ENCODE data around the gene PTPN18. TPM values are rescaled to one million over a fixed set of nuclear protein-coding genes. Genes with fewer than 3 reads are reported as not detected.

The PTPN18 gene
- total RNA-seq, 2 experiments from 2014 or later, result 27.6 to 27.8 TPM

DNA sequence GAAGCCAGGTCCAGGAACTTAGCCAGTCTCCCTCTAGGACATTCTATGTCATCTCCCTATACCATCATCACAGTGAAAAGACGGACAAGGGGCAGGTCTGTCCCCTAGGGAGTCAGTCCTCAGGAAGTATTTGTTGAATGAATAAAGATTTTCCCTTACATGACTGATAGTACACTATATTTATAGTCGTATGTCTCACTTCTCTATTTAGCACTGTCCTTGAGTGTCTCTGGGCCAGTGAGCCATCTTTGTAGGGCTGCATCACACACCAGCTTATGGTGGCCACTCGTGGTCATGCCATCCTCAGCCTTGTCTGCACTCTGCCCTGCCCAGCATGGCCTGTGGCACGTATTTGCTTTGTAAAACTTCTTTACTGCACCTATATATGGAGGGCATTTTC, 25.8 kb downstream of the PTPN18 start:
- ChIA-PET CTCF (no interaction called here), POLR2A (no interaction called here)
- Mint-ChIP-seq H3K27ac (no peak overlapping the region), H3K36me3 (ENCODE audit: low read depth) (peaks cover 33% of the 10 kb centered on the region), H3K9me3 (no peaks in the 10 kb centered on the region), H3K4me3 (no peak overlapping the region), H3K4me1 (ENCODE audit: low read depth) (peaks cover 41% of the 10 kb centered on the region), H3K27me3 (no peaks in the 10 kb centered on the region)
- H3K27ac ChIP-seq (ENCODE audit: low read depth in 1 of 2, low read length in 2 of 2), result no peak overlapping the region
- TF ChIP-seq CTCF (IDR thresholded peaks at IDR 0.05), result no peak
- intact Hi-C loops (cut with DNase I, micrococcal nuclease), result no loop called here
- H3K4me1 ChIP-seq (ENCODE audit: insufficient read depth, low read length), result peaks cover 31% of the 10 kb centered on the region
- H3K9me3 ChIP-seq (ENCODE audit: control insufficient read depth in 1 of 2, insufficient read depth in 1 of 2, low read length in 2 of 2), result no peaks in the 10 kb centered on the region
- no peak overlapping the region for H3K4me3 ChIP-seq (ENCODE audit: low read length)
- no peaks in the 10 kb centered on the region for H3K27me3 ChIP-seq (ENCODE audit: control insufficient read depth in 1 of 2, insufficient read depth in 2 of 2, low read length in 2 of 2)
- peaks cover 11% of the 10 kb centered on the region for H3K36me3 ChIP-seq (ENCODE audit: insufficient read depth, low read length)
- DNase-seq, result no peak
- no peak for ATAC-seq (ENCODE audit: poor library complexity)

DNA sequence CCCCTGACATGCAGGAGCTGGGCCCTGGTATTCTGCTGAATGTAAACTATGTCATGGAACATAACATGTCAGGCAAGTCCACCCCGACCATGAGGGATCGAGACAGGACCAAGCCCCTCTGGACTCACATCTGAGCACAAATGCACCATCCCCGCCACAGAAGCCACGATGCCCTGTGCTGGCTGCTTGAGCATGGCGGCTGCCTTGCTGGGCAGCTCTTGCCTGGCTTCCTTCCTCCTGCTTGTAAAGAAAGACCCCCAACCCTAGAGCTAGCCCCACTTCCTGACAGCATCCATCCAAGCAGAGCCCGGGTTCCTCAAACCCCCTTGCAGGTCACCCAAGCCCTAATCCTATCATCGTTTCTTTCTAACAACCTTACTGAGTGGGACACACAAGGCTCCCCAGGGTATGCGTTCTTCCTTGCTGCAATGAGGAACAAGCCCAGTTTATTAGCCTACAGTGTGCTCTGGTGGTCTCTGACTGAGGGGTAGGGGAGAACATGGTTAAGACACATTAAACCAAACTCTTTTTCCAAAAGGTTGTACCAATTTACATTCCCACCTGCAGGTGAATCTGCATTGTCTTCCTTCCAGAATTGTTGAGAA, 26.6 kb downstream of the PTPN18 start:
- no peaks in the 10 kb centered on the region for H3K27me3 Mint-ChIP-seq
- Histone ChIP-seq H3K4me1 (ENCODE audit: insufficient read depth, low read length) (peaks cover 23% of the 10 kb centered on the region), H3K27me3 (ENCODE audit: control insufficient read depth in 1 of 2, insufficient read depth in 2 of 2, low read length in 2 of 2) (no peaks in the 10 kb centered on the region), H3K9me3 (ENCODE audit: control insufficient read depth in 1 of 2, insufficient read depth in 1 of 2, low read length in 2 of 2) (no peaks in the 10 kb centered on the region), H3K27ac (ENCODE audit: low read depth in 1 of 2, low read length in 2 of 2) (no peak overlapping the region), H3K4me3 (ENCODE audit: low read length) (no peak overlapping the region), H3K36me3 (ENCODE audit: insufficient read depth, low read length) (peaks cover 10% of the 10 kb centered on the region)
- H3K36me3 Mint-ChIP-seq (ENCODE audit: low read depth), result peaks cover 33% of the 10 kb centered on the region
- no peak for TF ChIP-seq CTCF (IDR thresholded peaks at IDR 0.05)
- H3K4me1 Mint-ChIP-seq (ENCODE audit: low read depth), result peaks cover 33% of the 10 kb centered on the region
- DNase-seq (no peak), ATAC-seq (ENCODE audit: poor library complexity) (no peak)
- intact Hi-C loops (cut with DNase I, micrococcal nuclease), result no loop called here
- no peaks in the 10 kb centered on the region for H3K9me3 Mint-ChIP-seq
- ChIA-PET CTCF (no interaction called here), POLR2A (no interaction called here)
- no peak overlapping the region for H3K4me3 Mint-ChIP-seq
- H3K27ac Mint-ChIP-seq, result no peak overlapping the region

DNA sequence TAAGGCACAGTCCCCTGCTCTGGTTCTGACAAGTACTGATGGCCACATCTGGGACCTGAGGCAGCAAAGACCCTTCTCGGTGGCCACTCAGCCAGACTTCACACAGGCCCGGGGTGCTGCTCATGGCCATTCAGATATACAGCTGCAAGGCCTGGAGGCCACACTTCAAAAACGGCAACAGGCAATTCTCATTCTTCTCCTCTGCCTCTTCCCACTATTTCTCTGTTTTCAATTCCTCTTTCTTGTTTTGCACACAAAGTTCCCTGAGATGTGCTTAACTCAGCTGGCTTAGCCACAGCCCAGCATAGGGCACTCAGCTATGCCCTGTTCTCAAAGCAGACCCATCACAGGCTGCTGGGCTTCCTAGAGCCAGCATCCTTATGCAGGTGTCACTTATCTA, 29.9 kb downstream of the PTPN18 start:
- Histone ChIP-seq H3K4me1 (ENCODE audit: insufficient read depth, low read length) (peaks cover 6% of the 10 kb centered on the region), H3K4me3 (ENCODE audit: low read length) (no peak overlapping the region), H3K27ac (ENCODE audit: low read depth in 1 of 2, low read length in 2 of 2) (no peak overlapping the region), H3K27me3 (ENCODE audit: control insufficient read depth in 1 of 2, insufficient read depth in 2 of 2, low read length in 2 of 2) (no peaks in the 10 kb centered on the region), H3K36me3 (ENCODE audit: insufficient read depth, low read length) (peaks cover 10% of the 10 kb centered on the region), H3K9me3 (ENCODE audit: control insufficient read depth in 1 of 2, insufficient read depth in 1 of 2, low read length in 2 of 2) (no peaks in the 10 kb centered on the region)
- no peaks in the 10 kb centered on the region for H3K27me3 Mint-ChIP-seq
- intact Hi-C loops (cut with DNase I, micrococcal nuclease), result no loop called here
- no peak for ATAC-seq (ENCODE audit: poor library complexity)
- H3K36me3 Mint-ChIP-seq (ENCODE audit: low read depth), result peaks cover 24% of the 10 kb centered on the region
- no peak for DNase-seq
- no peak overlapping the region for H3K27ac Mint-ChIP-seq
- TF ChIP-seq CTCF (IDR thresholded peaks at IDR 0.05), result no peak
- ChIA-PET POLR2A (no interaction called here), CTCF (no interaction called here)
- H3K9me3 Mint-ChIP-seq, result no peaks in the 10 kb centered on the region
- peaks cover under 1% of the 10 kb centered on the region for H3K4me1 Mint-ChIP-seq (ENCODE audit: low read depth)
- H3K4me3 Mint-ChIP-seq, result no peak overlapping the region
